Central memory CD4-positive, alpha-beta T cell (primary cell): ENCODE results near the gene ANKDD1B.

Experiments used
- DNase-seq: peaks from one replicate; pipeline ENCODE4 v3.0.0; 2022

ANKDD1B gene

GRCh38 chr5:75616971-75617621 lies 5.8 kb downstream of the ANKDD1B start:
- no peak for DNase-seq

DNA sequence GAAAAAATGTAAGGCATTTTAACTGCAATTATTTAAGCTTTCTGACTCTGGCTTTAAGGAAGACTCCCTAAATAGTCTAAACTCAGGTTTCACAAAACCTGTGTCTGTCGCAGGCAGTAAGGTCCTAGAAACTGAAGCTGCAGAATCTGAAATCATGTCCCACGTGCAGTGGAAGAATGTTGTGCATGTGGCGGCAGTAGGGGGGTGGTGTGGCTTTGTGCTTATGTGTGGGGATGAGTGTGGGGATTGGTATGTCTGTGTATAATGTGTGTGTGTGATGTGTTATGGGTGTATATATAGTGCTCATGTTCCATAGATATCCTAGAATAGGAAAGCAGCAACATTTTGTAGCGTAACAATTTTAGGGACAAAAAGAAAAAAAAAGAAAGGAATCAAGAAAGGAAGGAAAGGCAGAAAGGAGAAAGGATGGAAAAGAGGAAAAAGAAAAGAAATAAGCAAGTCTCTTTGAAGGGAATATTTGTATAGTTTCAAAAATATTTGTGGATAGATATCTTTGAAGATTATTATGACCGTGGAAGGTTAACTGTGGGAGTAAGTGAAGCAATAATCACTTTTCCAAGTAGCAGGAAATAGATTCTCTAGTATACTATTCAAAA lies 6.6 kb downstream of the ANKDD1B start:
- no peak for DNase-seq

DNA sequence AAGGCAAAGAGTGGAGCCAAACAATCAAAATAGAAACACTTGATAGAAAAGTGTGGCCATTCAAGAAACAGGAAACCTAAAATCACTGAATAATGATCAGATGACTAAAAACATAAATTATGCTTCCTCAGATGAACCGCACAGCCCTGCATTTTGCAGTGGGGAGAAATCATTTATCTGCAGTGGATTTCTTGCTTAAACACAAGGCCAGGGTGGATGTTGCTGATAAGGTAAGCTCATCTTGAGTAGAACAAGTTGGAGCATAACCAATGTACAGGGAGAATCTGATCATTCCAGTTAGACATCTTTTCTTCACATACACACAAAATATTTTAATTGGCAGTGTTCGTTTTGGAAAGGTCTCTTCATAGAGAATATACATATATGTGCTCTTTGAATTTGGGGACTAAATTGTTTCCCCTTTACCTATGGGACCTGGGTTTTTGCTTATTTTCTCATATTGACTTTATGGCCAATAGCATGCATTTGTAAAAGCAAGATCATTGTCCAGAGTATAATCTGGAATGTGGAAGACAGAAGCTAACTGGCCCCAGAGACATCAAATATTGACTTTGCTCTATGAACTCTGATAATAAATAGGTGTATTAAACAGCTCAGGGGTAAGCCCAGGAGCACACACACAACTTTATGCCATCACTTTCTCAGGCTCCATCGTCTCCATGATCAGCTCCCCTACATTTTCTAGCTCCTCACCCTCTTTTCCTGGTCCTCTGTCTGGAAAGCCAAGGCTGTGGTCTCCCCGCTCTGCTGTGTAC lies 9.1 kb downstream of the ANKDD1B start:
- DNase-seq = no peak

- no peak for DNase-seq
Observed at GRCh38 chr5:75622564-75622963, 11.3 kb downstream of the ANKDD1B start.

DNA sequence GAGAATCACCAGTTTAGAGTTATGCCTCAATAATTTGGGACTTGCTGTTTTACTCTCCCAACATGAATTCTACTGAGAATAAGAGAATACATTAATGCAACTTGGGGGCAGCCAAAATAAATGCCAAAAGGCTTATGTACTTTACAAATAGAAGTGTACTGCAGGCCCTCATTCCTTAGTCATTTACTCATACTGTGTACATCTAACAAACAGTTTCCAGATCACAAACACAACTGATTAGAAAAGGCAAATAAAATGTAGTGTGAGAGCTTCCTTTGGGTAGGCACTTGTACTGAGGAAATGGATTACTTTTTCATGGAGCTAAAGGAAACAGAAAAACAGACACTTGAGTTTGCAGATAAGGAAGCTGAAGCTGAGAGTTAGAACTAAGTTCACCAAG lies 12.6 kb downstream of the ANKDD1B start:
- DNase-seq = no peak

- no peak for DNase-seq
Observed at GRCh38 chr5:75626959-75627358, 15.7 kb downstream of the ANKDD1B start.

GRCh38 chr5:75627801-75628200 lies 16.5 kb downstream of the ANKDD1B start:
- DNase-seq = no peak

DNA sequence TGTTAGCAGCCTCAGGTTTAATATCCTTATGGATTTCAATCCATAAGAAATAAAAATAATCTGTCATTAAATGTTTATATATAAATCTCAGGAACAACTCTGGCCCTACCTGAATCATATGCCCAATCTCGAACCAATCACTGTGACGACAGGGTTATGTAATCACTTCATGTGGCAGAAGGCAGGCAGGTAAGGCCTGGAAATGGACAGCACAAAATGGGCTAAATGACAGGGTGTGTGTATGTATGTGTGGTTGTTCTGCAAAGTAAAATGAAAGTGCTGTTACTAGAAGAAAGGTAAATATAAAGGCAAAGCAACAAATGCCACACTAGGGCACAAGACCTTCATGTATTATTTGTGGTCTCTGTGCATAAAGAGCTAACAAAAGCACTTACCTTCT lies 19.6 kb downstream of the ANKDD1B start:
- no peak for DNase-seq

DNA sequence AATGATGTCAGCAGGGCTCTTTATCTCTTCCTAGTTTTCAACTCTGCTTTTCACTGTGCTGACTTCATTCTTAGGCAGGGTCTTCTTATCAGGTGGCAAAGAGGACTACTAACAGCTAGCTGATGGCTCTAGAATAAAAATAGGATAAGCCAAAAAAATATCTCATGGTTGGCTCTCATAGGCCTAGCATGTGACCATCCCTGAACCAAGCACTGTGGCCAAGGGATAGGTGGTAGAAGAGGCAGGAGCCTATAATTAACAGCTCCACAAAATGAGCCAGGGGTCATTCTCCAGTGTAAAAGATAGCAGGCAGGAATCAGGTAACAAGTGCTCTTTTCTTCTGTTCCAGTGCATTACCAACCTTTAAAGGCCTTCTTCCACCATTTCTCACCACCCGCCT lies 21.1 kb downstream of the ANKDD1B start:
- no peak for DNase-seq

DNA sequence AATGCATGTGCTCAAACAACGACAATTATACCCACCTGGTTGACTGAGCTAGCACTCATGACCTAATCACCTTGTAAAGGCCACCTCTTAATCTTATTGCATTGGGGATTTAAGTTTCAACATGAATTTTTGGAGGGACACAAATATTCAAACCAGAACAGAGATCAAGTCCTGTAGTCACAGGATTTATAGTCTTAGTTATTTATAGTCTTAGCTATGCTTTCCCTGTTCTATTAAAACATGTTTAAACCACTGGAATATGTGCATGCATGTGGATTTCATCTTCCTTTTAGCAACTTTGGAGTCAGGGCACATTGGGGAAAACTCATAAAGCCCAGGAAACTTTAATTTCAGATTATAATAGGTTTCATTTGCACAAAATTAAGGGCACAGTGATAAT lies 26.7 kb downstream of the ANKDD1B start:
- DNase-seq = no peak

GRCh38 chr5:75639535-75640311 lies 28.5 kb downstream of the ANKDD1B start:
- DNase-seq = no peak

- DNase-seq = no peak
Observed at GRCh38 chr5:75640395-75640794, 29.1 kb downstream of the ANKDD1B start.

- DNase-seq = no peak
Observed at GRCh38 chr5:75640826-75641225, 29.6 kb downstream of the ANKDD1B start.

DNA sequence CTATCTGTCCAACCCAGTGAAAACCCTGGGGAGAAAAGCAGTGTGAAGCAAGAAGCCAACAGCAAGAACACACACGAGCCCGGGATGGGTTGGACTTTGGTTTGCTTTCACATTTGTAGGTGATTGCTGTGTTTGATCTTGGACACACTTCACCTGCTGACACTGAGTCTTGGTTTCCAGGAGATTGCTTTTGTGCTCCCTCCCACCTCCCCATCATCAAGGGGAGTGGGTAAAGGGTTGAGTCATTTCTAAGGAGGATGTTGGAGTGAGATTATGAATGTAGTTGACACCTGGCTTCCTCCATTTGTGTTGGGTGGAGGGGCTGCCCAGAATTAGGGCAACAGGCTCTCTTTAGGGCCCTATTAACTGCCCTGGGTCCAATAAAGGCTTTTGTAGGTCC lies 37.5 kb downstream of the ANKDD1B start:
- DNase-seq = no peak

DNA sequence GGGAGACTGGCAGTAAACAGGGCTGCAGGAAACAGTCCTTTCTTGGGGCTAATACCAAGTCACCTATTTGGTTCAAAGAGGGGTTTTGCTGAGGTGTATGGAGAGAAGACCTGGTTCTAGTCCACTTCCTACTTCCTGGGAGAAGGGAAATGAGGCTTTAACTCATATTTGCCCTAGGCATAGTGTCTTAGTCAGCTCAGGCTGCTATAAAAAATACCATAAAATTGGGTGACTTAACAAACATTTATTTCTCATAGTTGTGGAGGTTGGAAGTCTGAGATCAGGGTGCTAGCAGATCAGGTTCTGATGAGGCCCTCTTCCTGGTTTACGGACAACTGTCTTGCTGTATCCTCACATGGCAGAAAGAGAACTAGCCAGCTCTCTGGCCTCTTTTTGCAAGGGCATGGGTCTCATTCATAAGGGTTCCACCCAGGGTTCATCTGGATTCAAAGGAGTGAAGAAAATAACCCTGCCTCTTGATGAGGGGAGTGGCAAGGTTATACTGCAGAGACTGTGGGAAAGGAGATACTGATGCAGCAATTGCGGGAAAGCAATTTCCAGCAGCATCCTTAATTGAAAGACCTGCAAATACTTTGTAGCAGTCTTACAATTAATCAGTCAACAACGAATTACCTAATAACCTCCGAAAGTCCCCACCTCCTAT lies 40.5 kb downstream of the ANKDD1B start:
- DNase-seq = no peak

DNA sequence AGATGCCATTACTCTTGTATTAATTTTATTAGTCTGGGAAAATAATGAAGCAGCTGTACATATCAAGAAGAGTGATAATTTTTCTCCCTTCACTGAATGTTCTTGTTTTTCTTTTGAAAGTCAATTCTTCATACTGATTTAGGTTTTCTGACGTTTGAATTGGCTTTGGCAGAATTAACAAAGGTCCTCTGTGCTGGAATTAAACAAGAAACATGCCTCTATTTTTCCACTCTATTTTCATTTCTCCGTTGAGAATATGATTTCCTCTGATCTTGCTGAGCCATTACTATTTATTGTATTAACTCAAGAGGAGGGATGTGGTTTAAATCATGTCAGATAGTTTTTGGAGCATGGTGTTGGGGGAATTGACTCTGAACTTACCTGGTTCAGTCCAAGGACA lies 42.3 kb downstream of the ANKDD1B start:
- DNase-seq = no peak

DNA sequence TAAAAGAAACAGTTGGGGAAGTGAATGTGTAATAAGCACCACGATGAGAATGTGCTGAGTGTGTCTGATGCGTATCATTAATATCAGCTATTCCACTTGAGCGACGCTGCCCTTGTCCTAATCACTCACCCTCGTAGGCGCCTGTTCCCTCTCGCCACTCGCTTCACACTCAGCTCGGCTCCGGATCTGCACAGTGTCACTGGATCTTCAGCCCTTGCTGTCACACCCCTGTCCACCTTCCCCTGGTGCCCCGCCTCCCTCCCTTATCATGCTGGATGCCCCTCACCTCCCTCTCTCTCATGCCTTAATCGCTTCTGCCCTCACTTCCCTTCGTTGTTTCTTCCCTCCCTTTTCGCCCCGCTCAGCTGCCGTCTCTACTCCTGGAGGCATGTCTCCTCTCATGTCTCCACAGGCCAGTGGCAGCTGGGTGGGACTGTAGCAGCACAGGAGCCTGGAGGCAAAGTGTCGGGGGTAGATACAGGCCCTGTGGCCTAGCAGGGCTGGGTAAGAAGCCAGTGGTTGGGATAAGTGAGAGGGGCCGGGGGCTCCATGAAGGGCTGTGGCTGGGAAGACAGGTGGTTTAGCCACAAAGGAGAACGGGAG lies 43.5 kb downstream of the ANKDD1B start:
- DNase-seq = no peak

GRCh38 chr5:75656311-75657003 lies 45.2 kb downstream of the ANKDD1B start:
- no peak for DNase-seq

- DNase-seq = no peak
Observed at GRCh38 chr5:75659791-75660450, 48.7 kb downstream of the ANKDD1B start.

DNA sequence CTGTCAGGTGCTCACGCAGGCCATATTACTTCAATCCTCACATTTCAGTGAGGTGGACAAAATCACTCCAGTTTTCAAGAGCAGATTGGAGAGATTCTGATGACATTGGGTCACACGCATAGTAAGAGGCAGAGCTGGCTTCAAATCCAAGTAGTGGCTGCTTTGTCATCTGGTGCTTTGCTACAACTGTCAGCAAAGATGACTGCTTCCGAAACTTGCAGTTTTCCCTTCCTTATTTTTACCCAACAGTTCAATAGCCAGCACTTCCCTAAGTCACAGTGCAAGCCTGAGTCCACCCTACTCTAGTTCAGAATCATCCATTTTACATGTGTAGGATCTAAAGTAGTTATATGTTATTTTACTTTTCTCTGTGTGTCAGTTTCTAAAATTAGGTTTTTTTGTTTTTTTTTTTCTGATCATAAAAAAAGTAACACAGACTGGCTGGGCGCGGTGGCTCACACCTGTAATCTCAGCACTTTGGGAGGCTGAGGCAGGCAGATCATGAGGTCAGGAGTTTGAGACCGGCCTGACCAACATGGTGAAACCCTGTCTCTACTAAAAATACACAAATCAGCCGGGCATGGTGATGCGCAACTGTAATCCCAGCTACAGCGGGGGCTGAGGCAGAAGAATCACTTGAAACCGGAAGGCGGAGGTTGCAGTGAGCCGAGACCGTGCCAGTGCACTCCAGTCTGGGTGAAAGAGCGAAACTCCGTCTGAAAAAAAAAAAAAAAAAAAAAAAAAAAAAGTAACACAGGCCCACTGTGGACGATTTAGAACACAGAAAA lies 49.6 kb downstream of the ANKDD1B start:
- no peak for DNase-seq
